HUES64 (cell line): Measurements from ENCODE around the gene EMC8.

ENCODE experiments used
- H3K27ac ChIP-seq: 2 replicates; pipeline ENCODE4 v1.7.0; 2013; ENCODE audit warnings: low read depth, low read length, inconsistent platforms
- H3K27me3 ChIP-seq: 2 replicates; pipeline ENCODE4 v1.6.1; 2013; ENCODE audit warnings: mild to moderate bottlenecking, low read length; ENCODE audit not compliant: insufficient read depth
- H3K36me3 ChIP-seq: 2 replicates; pipeline ENCODE4 v1.6.1; 2013; ENCODE audit warnings: mild to moderate bottlenecking, low read length; ENCODE audit not compliant: insufficient read depth
- H3K4me1 ChIP-seq: 2 replicates; pipeline ENCODE4 v1.6.1; 2013; ENCODE audit warnings: mild to moderate bottlenecking, low read length, moderate library complexity; ENCODE audit not compliant: insufficient read depth
- H3K4me3 ChIP-seq: 2 replicates; pipeline ENCODE4 v1.5.1; 2013; ENCODE audit warnings: mild to moderate bottlenecking, low read length, moderate library complexity
- H3K9ac ChIP-seq: 2 replicates; pipeline ENCODE4 v1.6.1; 2013; ENCODE audit warnings: mild to moderate bottlenecking, low read depth, low read length
- H3K9me3 ChIP-seq: 2 replicates; pipeline ENCODE4 v1.6.1; 2013; ENCODE audit warnings: low read depth, low read length; ENCODE audit not compliant: insufficient read depth
- WGBS: fragments of 150-250, 120-280 bp; methylation state at CpG from one replicate; pipeline ENCODE4 v1.1.7; 2013; ENCODE audit warnings: missing lambda C conversion rate; 5-methylcytosine and 5-hydroxymethylcytosine counted together

Gene EMC8

DNA sequence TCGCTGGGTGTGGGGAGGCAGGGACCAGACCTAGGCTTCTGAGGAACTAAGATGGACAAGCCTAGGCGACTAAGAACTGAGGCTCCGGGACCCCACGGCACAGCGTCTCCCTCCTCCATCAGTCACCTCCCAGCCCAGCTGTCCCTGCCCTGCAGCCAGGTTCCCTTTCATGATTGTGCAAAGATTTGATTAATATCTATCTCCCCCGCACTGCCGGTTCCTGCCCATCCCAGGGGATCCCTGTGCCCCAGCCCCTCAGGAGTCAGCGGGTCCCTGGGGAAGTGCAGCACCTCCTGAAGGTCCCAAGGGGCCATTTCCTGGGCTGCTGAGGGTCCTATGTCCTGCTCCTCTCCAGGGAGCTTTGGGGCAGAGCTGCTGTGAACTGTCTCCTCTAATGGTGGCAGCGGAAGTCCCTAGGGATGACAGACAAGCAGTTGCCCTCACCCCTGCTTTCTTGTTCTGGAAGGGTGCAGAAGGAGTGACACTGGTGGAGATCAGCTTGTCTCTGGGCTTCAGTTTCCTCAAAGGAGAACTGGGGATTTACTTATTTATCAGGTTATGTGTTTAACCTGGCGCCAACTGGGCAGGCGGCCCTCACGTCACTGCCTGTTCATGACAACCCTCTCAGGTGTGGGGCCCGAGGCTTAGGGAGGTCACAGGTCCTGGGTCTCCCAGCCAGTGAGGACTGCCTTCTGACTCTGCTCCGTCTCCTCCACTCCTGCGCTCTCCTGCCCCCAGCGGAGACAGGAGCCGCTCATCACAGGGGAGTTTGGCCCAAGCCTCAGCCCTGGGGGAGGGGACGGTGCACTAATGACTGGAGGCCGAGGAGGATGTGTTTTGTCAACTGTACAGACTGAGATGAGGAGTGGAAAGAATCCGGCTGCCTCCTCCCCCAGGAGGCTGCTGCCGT, 46.6 kb downstream of the EMC8 start:
- no peaks in the 10 kb centered on the region for H3K36me3 ChIP-seq
- H3K9ac ChIP-seq = no peak overlapping the region
- no peak overlapping the region for H3K27ac ChIP-seq
- H3K4me3 ChIP-seq = no peak overlapping the region
- WGBS = 39% methylated on average over 21 of the region's 21 CpGs
- peaks cover 23% of the 10 kb centered on the region for H3K4me1 ChIP-seq
- H3K9me3 ChIP-seq = no peaks in the 10 kb centered on the region
- H3K27me3 ChIP-seq = peaks cover 35% of the 10 kb centered on the region

DNA sequence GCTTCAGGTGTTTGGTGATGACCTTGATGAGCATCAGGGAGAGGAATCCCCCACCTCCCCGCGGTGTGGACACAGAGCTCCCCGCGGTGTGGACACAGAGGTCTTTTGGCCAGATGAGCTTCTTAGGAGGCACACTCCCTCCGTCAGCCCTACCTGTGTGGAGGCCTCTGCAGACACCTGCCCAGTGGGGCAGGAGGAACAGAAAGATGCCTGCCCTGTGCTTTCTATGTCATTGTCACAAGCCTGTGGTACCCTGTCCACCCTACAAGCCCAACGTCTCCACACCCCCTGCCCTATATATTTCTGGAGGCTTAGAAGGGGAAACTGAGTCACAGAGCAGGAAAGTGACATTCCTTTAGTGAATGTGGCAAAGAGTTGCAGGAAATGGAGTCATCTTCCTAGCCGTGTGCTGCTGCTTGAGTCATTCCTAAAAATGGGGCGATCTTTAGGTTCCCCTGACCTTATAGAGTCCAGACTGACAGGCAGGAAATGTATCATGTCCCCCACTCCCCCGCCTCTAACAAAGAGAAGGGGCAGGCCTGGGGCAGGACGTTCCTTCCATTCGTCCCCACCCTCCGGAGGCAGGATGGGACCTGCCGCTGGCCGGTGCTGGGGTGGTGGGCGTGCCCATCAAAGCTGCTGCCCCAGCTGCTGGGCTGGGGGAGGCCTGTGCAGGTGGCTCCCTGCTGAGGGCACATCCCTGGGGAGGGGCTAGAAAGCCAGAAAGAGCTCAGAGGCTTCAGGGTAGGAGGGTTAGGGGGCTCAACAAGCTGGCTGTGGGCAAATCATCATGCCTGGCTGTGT, 47.4 kb downstream of the EMC8 start:
- Histone ChIP-seq H3K27ac (no peak overlapping the region), H3K27me3 (peaks cover 35% of the 10 kb centered on the region), H3K9me3 (no peaks in the 10 kb centered on the region), H3K4me3 (no peak overlapping the region; the same call in 1 of the 2 replicates), H3K36me3 (no peaks in the 10 kb centered on the region), H3K9ac (no peak overlapping the region), H3K4me1 (peaks cover 26% of the 10 kb centered on the region)
- WGBS = 15% methylated on average over 15 of the region's 15 CpGs

DNA sequence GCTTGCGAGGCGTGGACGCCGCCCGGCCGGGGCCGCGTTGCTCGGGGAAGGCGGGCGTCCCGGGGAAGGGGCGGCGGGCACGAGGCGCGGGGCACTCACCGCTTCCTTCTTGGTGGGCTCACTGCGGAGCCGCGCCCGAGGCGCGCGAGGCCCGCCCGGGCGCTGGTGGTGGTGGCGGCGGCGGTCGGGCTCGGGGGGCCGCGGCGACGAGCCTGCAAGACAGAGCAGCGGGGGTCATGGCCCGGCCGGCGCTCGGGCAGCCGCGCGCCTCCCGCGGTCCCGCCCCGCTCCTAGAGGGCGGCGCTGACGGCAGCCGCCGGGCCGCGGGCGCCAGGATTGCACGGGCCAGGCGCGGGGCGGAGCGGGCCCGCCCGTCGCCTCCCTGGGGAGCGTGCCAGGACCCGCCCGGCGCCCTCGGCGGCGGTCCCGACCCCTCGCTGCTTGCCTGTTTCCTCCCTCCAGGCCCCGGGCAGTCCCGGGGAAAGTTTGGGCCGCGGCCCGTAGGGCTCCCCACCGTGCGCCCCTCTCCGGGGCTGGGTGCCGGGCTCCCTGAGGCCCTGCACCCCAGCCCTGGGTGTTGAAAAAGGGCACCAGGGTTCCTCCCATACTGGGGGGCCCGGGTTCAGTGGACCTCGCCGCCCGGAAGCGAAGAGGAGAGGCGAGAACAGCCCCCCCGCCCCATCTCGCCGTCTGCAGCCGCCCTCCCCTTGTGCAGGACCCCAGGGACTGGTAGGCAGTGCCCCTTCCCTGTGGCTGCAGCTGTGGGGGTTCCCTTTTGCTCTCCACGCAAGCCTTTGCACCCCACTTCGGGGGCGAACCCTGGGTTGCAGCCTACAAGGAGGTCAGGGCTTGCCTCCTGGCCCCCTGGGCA, 48.3 kb downstream of the EMC8 start, which contains the start of gene C16orf74:
TSS of gene C16orf74 (minus strand) at position 270 of the 871 bp plus-strand sequence. CDS start 15,879 bp downstream, outside the sequence.
- Histone ChIP-seq H3K27me3 (peaks cover 35% of the 10 kb centered on the region), H3K4me3 (peak within 1 kb of the TSS; percentile 56), H3K27ac (peak within 1 kb of the TSS; percentile 35; the same call in 1 of the 2 replicates), H3K9me3 (no peaks in the 10 kb centered on the region), H3K4me1 (peaks cover 34% of the 10 kb centered on the region), H3K36me3 (no peaks in the 10 kb centered on the region), H3K9ac (peak within 1 kb of the TSS; percentile 63)
- 3% methylated on average over 96 of the region's 96 CpGs for WGBS

DNA sequence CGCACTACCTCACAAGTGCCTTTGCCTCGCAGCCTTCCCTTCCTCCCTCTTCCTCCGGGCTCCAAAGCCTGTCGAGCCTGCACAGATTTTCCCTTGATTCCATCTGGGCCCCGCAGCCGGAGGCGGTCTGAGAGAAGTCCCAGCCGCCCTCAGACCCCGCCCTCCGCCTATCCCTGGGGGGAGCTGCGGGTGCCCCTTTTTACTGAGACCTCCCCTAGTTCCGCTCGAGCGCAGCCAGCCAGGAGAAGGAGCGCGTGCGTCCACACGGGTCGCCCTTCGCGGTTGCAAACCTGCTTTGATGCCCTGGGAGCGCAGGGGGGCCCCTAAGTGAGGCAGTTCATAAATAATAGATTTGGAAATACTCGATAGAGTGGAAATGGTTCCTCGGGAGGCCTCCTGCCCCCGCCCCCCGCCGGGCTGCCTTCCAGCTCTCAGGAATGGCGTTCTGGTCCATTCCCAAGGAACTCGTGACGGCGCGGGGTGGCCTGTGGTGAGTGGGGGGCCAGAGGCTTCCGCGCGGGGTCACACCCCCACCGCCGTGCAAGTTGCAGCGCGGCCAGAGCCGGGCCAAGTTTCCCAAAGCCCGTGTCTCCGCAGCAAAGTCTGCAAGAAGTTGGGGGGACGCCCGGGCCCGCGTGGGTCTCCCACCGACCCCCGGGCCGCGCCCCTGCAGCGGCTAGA, 49.1 kb downstream of the EMC8 start:
- Histone ChIP-seq H3K27ac (peak overlapping the region; percentile 35; the same call in 1 of the 2 replicates), H3K36me3 (no peaks in the 10 kb centered on the region), H3K4me1 (peaks cover 41% of the 10 kb centered on the region), H3K27me3 (peaks cover 35% of the 10 kb centered on the region), H3K9me3 (no peaks in the 10 kb centered on the region), H3K9ac (peak overlapping the region; percentile 63), H3K4me3 (peak overlapping the region; percentile 56)
- WGBS = 2% methylated on average over 51 of the region's 51 CpGs

DNA sequence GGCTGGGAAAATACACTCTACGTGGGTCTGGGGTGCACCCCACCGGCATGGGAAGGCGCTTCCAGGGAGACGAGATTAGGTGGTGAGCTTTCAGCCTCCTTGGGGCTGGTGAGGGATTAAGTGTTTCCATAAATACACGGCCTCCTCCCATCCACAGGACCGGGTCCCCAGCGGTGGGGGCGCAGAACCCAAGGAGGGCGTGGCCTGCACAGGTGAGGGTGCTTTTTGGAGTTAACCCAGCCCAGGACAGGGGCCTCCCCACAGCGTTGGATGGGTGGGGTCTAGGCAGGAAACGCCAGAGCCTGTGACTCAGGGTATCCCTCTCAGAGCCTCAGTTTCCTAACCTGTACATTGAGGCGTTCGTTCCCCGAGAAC, 49.6 kb downstream of the EMC8 start:
- H3K36me3 ChIP-seq = no peaks in the 10 kb centered on the region
- H3K9ac ChIP-seq = no peak overlapping the region
- peak overlapping the region; percentile 35; the same call in 1 of the 2 replicates for H3K27ac ChIP-seq
- no peaks in the 10 kb centered on the region for H3K9me3 ChIP-seq
- peak overlapping the region; percentile 56 for H3K4me3 ChIP-seq
- peaks cover 41% of the 10 kb centered on the region for H3K4me1 ChIP-seq
- WGBS = 23% methylated on average over 12 of the region's 14 CpGs
- peaks cover 35% of the 10 kb centered on the region for H3K27me3 ChIP-seq

DNA sequence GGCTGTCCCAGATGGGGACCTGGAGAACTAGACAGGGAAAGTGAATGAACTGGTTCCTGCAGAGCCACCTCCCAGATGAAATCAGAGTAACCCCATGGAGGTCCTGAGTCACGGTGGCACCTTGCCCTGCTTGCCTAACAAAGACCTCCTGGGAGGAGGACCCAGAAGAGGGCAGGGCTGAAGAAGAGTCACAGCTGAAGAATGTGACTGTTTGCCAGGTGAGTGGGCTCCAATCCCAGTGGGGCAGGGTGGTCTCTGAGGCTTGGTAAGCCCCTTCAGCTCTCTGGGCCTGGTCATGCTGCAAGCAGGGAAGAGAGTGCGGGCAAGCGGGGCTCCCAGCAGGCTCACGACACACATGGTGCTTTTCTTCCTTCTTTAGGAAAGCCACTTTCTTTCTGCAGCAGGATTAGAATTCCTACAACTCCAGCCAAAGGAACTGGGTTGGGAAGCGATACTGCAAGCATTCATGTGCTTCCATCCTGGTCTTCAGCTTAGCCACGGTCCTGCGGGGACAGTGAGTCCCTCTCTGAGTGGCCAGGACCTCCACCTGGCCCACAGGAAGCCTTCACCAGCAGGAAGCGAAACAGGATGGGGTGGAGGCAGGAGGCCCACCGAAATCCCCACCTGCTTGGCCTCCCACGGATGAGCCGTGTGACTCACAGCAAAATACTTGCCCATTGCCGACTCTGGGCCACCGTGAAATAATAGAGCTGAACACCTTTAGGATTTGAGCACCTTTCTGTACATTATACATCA, 52.7 kb downstream of the EMC8 start:
- H3K9ac ChIP-seq = 0 out of 2 replicates have a peak overlapping the region, but pooled peaks have one; percentile 13
- H3K9me3 ChIP-seq = no peaks in the 10 kb centered on the region
- peaks cover 23% of the 10 kb centered on the region for H3K4me1 ChIP-seq

DNA sequence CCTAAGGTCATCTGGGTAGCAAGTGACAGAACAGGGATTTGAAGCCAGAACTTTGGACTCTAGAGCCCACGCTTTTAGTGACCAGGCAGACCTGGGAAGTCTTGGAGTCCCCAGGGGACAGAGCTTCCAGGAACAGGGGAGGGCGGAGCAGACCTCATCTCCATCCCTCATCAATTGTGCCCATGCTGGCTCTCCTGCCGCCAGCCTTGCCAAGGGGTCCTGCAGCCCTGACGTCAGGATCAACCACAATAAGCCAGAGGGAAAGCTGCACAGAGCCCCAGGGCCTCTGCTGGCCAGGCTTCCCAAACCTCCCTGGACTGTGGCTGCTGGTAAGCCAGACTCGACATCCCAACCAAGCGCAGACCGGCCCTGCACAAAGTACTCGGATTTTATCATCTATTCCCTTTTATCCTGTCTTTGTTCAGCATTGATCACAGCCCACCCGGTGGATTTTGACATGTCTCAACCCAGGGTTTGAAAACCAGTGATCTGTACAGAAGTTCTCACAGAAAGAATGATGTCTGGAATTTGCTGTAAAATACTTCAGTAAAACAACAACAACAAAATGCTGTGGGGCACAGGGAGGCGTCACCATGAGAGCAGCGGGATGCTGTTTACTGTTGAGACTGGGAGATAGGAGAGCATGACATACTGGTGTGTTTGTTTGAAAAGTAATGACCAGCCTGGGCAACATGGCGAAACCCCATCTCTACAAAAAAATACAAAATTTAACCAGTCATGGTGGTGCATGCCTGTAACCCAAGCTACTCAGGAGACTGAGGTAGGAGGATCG, 60.2 kb downstream of the EMC8 start:
- WGBS = 83% methylated on average over 12 of the region's 13 CpGs
- no peak overlapping the region for H3K9ac ChIP-seq
- no peaks in the 10 kb centered on the region for H3K36me3 ChIP-seq
- no peak overlapping the region for H3K27ac ChIP-seq
- peaks cover 9% of the 10 kb centered on the region for H3K4me1 ChIP-seq
- H3K27me3 ChIP-seq = no peaks in the 10 kb centered on the region
- H3K4me3 ChIP-seq = no peak overlapping the region
- no peaks in the 10 kb centered on the region for H3K9me3 ChIP-seq

More for the DNA sequence above, 52.7 kb downstream of the EMC8 start:
- peaks cover 22% of the 10 kb centered on the region for H3K27me3 ChIP-seq
- H3K4me3 ChIP-seq = no peak overlapping the region
- peak overlapping the region; percentile 84 for H3K27ac ChIP-seq
- 54% methylated on average over 13 of the region's 13 CpGs for WGBS
- no peaks in the 10 kb centered on the region for H3K36me3 ChIP-seq

DNA sequence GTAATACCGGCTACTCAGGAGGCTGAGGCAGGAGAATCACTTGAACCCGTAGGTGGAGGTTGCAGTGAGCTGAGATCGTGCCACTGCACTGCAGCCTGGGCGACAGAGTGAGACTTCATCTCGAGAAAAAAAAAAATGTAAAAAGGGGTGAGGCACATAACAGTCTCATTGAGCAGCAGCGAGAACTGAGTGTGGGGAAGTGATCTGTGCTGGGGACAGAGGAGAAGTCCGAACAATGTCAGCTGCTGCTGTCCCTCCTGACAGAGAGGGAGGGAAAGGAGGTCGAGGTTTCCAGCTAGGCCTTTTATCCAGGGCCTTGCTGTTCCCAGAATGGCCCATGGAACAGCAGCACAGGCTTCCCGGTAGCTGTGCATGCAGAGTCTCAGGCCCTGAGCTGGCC, 62.4 kb downstream of the EMC8 start:
- no peaks in the 10 kb centered on the region for H3K9me3 ChIP-seq
- no peaks in the 10 kb centered on the region for H3K27me3 ChIP-seq
- 87% methylated on average over 9 of the region's 9 CpGs for WGBS
- no peaks in the 10 kb centered on the region for H3K36me3 ChIP-seq
- no peak overlapping the region for H3K9ac ChIP-seq
- peaks cover 11% of the 10 kb centered on the region for H3K4me1 ChIP-seq
- no peak overlapping the region for H3K27ac ChIP-seq
- H3K4me3 ChIP-seq = no peak overlapping the region

DNA sequence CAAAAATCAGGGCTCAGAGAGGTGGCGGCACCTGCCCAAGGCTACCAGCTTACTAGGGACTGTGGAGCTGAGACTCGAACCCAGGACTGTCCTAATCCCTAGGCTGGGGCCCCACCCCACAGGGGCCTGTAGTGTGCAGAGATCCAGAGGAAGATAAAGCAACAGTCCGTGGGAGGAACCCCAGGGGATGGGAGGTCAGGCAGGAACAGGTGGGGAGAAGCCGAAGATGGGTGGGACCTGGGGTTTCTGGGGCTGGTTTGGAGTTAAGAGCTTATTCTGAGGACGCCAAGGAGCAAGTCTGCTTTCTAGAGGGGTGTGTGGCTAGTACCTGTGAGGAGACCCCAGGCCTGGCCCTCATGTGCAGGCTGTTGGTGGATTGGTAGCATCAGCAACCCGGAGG, 63.4 kb downstream of the EMC8 start:
- H3K9ac ChIP-seq = no peak overlapping the region
- WGBS = 77% methylated on average over 6 of the region's 6 CpGs

More for the DNA sequence above, 63.4 kb downstream of the EMC8 start:
- H3K27me3 ChIP-seq = no peaks in the 10 kb centered on the region
- peaks cover 11% of the 10 kb centered on the region for H3K4me1 ChIP-seq
- H3K4me3 ChIP-seq = no peak overlapping the region
- H3K27ac ChIP-seq = no peak overlapping the region
- H3K36me3 ChIP-seq = no peaks in the 10 kb centered on the region
- H3K9me3 ChIP-seq = no peaks in the 10 kb centered on the region
